GM12878 (cell line): ENCODE measurements around the gene KPTN. TPM values are rescaled to one million over a fixed set of nuclear protein-coding genes. Genes with fewer than 3 reads are reported as not detected.

Experiments used
- ATAC-seq: fragments of 200-7000 bp; cut with Tn5 transposase; 3 replicates; pipeline ENCODE4 v1.9.1; 2020; ENCODE audit warnings: mild to moderate bottlenecking, moderate library complexity
- BruUV-seq: library from RNA; stranded (reverse); fragments of 400-500 nt; replicated peaks from 2 replicates; lab custom pipeline; 2021; lab: Mats Ljungman, UMichigan
- CTCF ChIA-PET: fragments of 300-600 bp; sonication (Branson Sonifier 250); formaldehyde crosslinking; extraction: SDS; loops from one replicate; lab custom pipeline; 2021; ENCODE audit warnings: inconsistent platforms; lab: Yijun Ruan, JAX
- POLR2A ChIA-PET: fragments of 350-600 bp; formaldehyde crosslinking; extraction: SDS; loops from one replicate; lab custom pipeline; 2021; ENCODE audit warnings: inconsistent platforms; lab: Charles Lee
- RAD21 ChIA-PET: fragments of 300-600 bp; sonication (Branson Sonifier 250); formaldehyde crosslinking; loops from one replicate; lab custom pipeline; 2023; ENCODE audit warnings: antibody characterized with exemption; ENCODE audit not compliant: unreplicated experiment; lab: Charles Lee
- SMC1A ChIA-PET: fragments of 300-600 bp; sonication (Branson Sonifier 250); formaldehyde crosslinking; loops from one replicate; lab custom pipeline; 2023; ENCODE audit not compliant: unreplicated experiment, uncharacterized antibody; lab: Charles Lee
- DNase-seq: peaks from one replicate; pipeline ENCODE4 v3.0.0-alpha.2; 2011; ENCODE audit warnings: low read depth, low spot score
- FAIRE-seq: peaks from 3 replicates; lab custom pipeline; 2011; peaks lifted over from hg19 to GRCh38; lab: Jason Lieb, UNC
- H2AFZ ChIP-seq: 2 replicates; pipeline ENCODE4 v1.6.0; 2011; ENCODE audit warnings: low read depth, low read length, control low read depth; ENCODE audit not compliant: control insufficient read depth
- H3K27ac ChIP-seq: 2 replicates; pipeline ENCODE4 v1.5.1; 2011; ENCODE audit warnings: control low read depth; ENCODE audit not compliant: control insufficient read depth, insufficient read depth
- H3K27me3 ChIP-seq, 2 experiments: replicated peaks in 1 of 2; 2 replicates each; pipeline versions ENCODE4 v1.6.0 to v1.6.1; 2011; ENCODE audit warnings: low read length in 1 of 2; ENCODE audit not compliant: control insufficient read depth in 2 of 2, insufficient read depth in 2 of 2
- H3K36me3 ChIP-seq, 2 experiments: 2 replicates each; pipeline ENCODE4 v1.5.1; 2011; ENCODE audit warnings: low read length in 1 of 2; ENCODE audit not compliant: control insufficient read depth in 2 of 2, insufficient read depth in 2 of 2
- H3K4me1 ChIP-seq: 2 replicates; pipeline ENCODE4 v1.6.1; 2011; ENCODE audit warnings: mild to moderate bottlenecking, low read length, moderate library complexity, mixed read lengths; ENCODE audit not compliant: control insufficient read depth, insufficient read depth
- H3K4me2 ChIP-seq: 2 replicates; pipeline ENCODE4 v1.6.0; 2011; ENCODE audit warnings: control low read depth; ENCODE audit not compliant: control insufficient read depth, insufficient read depth
- H3K4me3 ChIP-seq: fragments of 200-600 bp; sonication (generic); 2 replicates; pipeline ENCODE4 v1.5.1; 2016
- H3K79me2 ChIP-seq: 2 replicates; pipeline ENCODE4 v1.6.0; 2011; ENCODE audit warnings: low read length; ENCODE audit not compliant: control insufficient read depth, insufficient read depth
- H3K9ac ChIP-seq: 2 replicates; pipeline ENCODE4 v1.8.0; 2011; ENCODE audit warnings: low read length, control low read depth, mixed read lengths; ENCODE audit not compliant: control insufficient read depth, insufficient read depth
- H3K9me3 ChIP-seq: replicated peaks from 3 replicates; pipeline ENCODE4 v1.5.1; 2011; ENCODE audit warnings: mild to moderate bottlenecking, low read length; ENCODE audit not compliant: control insufficient read depth, insufficient read depth
- H4K20me1 ChIP-seq: 2 replicates; pipeline ENCODE4 v1.6.0; 2011; ENCODE audit not compliant: control insufficient read depth, insufficient read depth
- ATF3 ChIP-seq: IDR thresholded peaks from 2 replicates; pipeline ENCODE4 v1.6.1; 2011; ENCODE audit warnings: low read depth, mild to moderate bottlenecking, low read length, moderate library complexity, borderline replicate concordance; ENCODE audit errors: extremely low read depth
- BCL3 ChIP-seq: IDR thresholded peaks from 2 replicates; pipeline ENCODE4 v1.6.1; 2011; ENCODE audit warnings: borderline replicate concordance, low read depth, mild to moderate bottlenecking, moderate library complexity, low read length; ENCODE audit not compliant: insufficient read depth, poor library complexity, severe bottlenecking
- CBX3 ChIP-seq: fragments of 200-600 bp; sonication (generic); IDR thresholded peaks from 2 replicates; pipeline ENCODE4 v1.6.1; 2016; ENCODE audit warnings: low read depth, borderline replicate concordance
- CBX5 ChIP-seq: sonication (generic); IDR thresholded peaks from 2 replicates; pipeline ENCODE4 v1.6.1; 2016; ENCODE audit warnings: low read depth, moderate library complexity, mild to moderate bottlenecking, inconsistent platforms
- FOXK2 ChIP-seq: fragments of 450-650 bp; IDR thresholded peaks from 2 replicates; pipeline ENCODE4 v1.6.1; 2017; ENCODE audit warnings: mild to moderate bottlenecking, moderate library complexity
- HDAC2 ChIP-seq: fragments of 200-600 bp; sonication (generic); IDR thresholded peaks from 2 replicates; pipeline ENCODE4 v1.6.1; 2017
- MYC ChIP-seq: IDR thresholded peaks from 2 replicates; pipeline ENCODE4 v1.6.1; 2011; ENCODE audit warnings: mild to moderate bottlenecking, low read length, moderate library complexity, inconsistent platforms; ENCODE audit not compliant: insufficient read depth, insufficient replicate concordance, insufficient read length, severe bottlenecking
- NR2C1 ChIP-seq: fragments of 450-650 bp; IDR thresholded peaks from 2 replicates; pipeline ENCODE4 v1.6.1; 2017; ENCODE audit warnings: antibody characterized with exemption, mild to moderate bottlenecking, moderate library complexity
- PAX8 ChIP-seq: fragments of 450-650 bp; IDR thresholded peaks from 2 replicates; pipeline ENCODE4 v1.6.1; 2017; ENCODE audit warnings: mild to moderate bottlenecking, moderate library complexity
- POLR2AphosphoS2 ChIP-seq: IDR thresholded peaks from 2 replicates; pipeline ENCODE4 v1.6.1; 2011; ENCODE audit warnings: low read depth, mild to moderate bottlenecking, low read length, improper control_type of control experiment, moderate library complexity
- POLR2AphosphoS5 ChIP-seq: IDR thresholded peaks from 2 replicates; pipeline ENCODE4 v1.6.1; 2011; ENCODE audit warnings: mild to moderate bottlenecking, low read length, inconsistent platforms
- PRDM15 ChIP-seq: fragments of 450-650 bp; formaldehyde crosslinking; IDR thresholded peaks from 2 replicates; pipeline ENCODE4 v1.4.0; 2020; ENCODE audit warnings: mild to moderate bottlenecking, moderate library complexity
- RCOR1 ChIP-seq: conservative IDR thresholded peaks from 2 replicates; pipeline ENCODE4 v1.6.1; 2012; ENCODE audit warnings: low read depth, low read length, improper control_type of control experiment
- ZBTB11 ChIP-seq: fragments of 450-650 bp; formaldehyde crosslinking; IDR thresholded peaks from 2 replicates; pipeline ENCODE4 v1.5.0; 2022; ENCODE audit warnings: mild to moderate bottlenecking, missing genetic modification characterization
- ZNF622 ChIP-seq: fragments of 450-650 bp; IDR thresholded peaks from 2 replicates; pipeline ENCODE4 v1.6.1; 2017; ENCODE audit warnings: mild to moderate bottlenecking, inconsistent platforms
- WGBS: methylation state at CpG from one replicate; pipeline ENCODE4 v1.1.6; 2016; ENCODE audit warnings: low lambda C conversion rate; ENCODE audit not compliant: insufficient replicate concordance, insufficient coverage; ENCODE audit errors: missing lambda C conversion rate; 5-methylcytosine and 5-hydroxymethylcytosine counted together
- in situ Hi-C: fragments of 300-500 bp; cut with MboI; formaldehyde crosslinking; loops from 9 replicates; pipeline ENCODE4 v1.14.3; 2018; ENCODE audit warnings: mixed read lengths
- intact Hi-C: fragments of 100-400 bp; cut with micrococcal nuclease; formaldehyde crosslinking; loops from one replicate; pipeline ENCODE4 v1.14.2; 2022; ENCODE audit not compliant: unreplicated experiment
- polyA plus RNA-seq, 11 experiments: library from polyadenylated mRNA; depleted of rRNA in 4 of 11; unstranded in 6 of 11; stranded (reverse) in 5 of 11; fragments of >200 nt; fragmentation: Nextera tagmentation in 4 of 11; fragmentation: Illumina TruSeq in 1 of 11; extraction: Ambion mirVana in 4 of 11; extraction: Trizol in 1 of 11; gene quantifications; 1 replicate in 1 of 11; 2 replicates in 10 of 11; pipeline versions ENCODE4 v1.2.1 to v1.2.3, GENCODE V29; 2011 to 2016; ENCODE audit warnings: inconsistent platforms in 2 of 11, missing spikeins in 2 of 11, low read depth in 1 of 11
- total RNA-seq, 4 experiments: library from RNA; depleted of rRNA in 3 of 4; stranded (reverse); fragments of >200 nt in 3 of 4; fragmentation: Illumina TruSeq in 1 of 4; extraction: Trizol in 1 of 4; gene quantifications; 2 replicates each; pipeline versions ENCODE4 v1.2.1 to v1.2.3, GENCODE V29; 2013 to 2021

KPTN gene
- total and polyA plus RNA-seq, 10 of the 15 experiments (the other 5 are each of a cell fraction or from before 2014, with no cell fraction given) = 0.60 to 10.1 (median 6.0) TPM

- BruUV-seq = no TSS peak
- ATAC-seq = no peak
- Histone ChIP-seq H3K9me3 (no peaks in the 10 kb centered on the region), H3K27ac (no peak overlapping the region), H3K4me2 (no peak overlapping the region; the same call in 1 of the 2 replicates), H3K27me3 (no peaks in the 10 kb centered on the region), H3K4me1 (peaks cover 8% of the 10 kb centered on the region), H3K36me3 (peaks cover 10 to 13% of the 10 kb centered on the region in 2 experiments; a peak in 3 of 4 replicates), H3K4me3 (no peak overlapping the region), H2AFZ (no peak overlapping the region), H4K20me1 (no peaks in the 10 kb centered on the region; the same call in 1 of the 2 replicates), H3K9ac (no peak overlapping the region), H3K79me2 (peaks cover 73% of the 10 kb centered on the region)
- ChIA-PET RAD21 (no interaction called here), POLR2A (interaction anchor here (0.8 kb wide), 1 partner anchor 22 kb away, joined by 3 read pairs; no protein-coding TSS in a partner anchor), SMC1A (interaction anchor here (3.2 kb wide), 1 partner anchor 26 kb away, joined by 16 read pairs; the partner anchor contains the start of gene KPTN), CTCF (interaction anchor here (2.2 kb wide), 1 partner anchor 74 kb away, joined by 7 read pairs; no protein-coding TSS in a partner anchor)
- in situ Hi-C loops = no loop called here
- intact Hi-C loops = loop anchor here (10.0 kb wide), 1 partner anchor 226 kb away; no protein-coding TSS in a partner anchor
- DNase-seq = no peak
- 83% methylated on average over 12 of the region's 12 CpGs for WGBS
- FAIRE-seq = no peak
- TF ChIP-seq ATF3 (no peak), HDAC2 (no peak), MYC (no peak), NR2C1 (no peak), ZNF622 (no peak), ZBTB11 (CRISPR knock-in tag) (no peak), FOXK2 (no peak), PAX8 (no peak), POLR2AphosphoS5 (no peak), CBX5 (no peak), BCL3 (no peak), CBX3 (no peak), POLR2AphosphoS2 (no peak), RCOR1 (no peak), PRDM15 (CRISPR knock-in tag) (no peak)
These were observed 26.6 kb upstream of the KPTN start for GRCh38 chr19:47510516-47511127.
